WTC11 (cell line): ENCODE data around the gene ELANE. TPM values are rescaled to one million over a fixed set of nuclear protein-coding genes. Genes with fewer than 3 reads are reported as not detected.
A peak's percentile ranks its signal among the peaks of the same experiment; 100 is the strongest.
"Not testable (repeated sequence)": the region's sequence is repeated elsewhere in the genome, so short reads cannot be mapped to it uniquely, and the experiment has no call there.

ENCODE experiments used
- ATAC-seq: fragments of 200-7000 bp; cut with Tn5 transposase; 2 replicates; pipeline ENCODE4 v1.10.0; 2021; ENCODE audit warnings: mild to moderate bottlenecking, moderate library complexity
- CTCF ChIA-PET: fragments of 300-600 bp; sonication (Branson Sonifier 250); formaldehyde crosslinking; loops from one replicate; lab custom pipeline; 2021; ENCODE audit warnings: antibody characterized with exemption; lab: Charles Lee
- POLR2A ChIA-PET: fragments of 350-600 bp; sonication (Branson Sonifier 250); formaldehyde crosslinking; loops from one replicate; lab custom pipeline; 2021; ENCODE audit warnings: antibody characterized with exemption; lab: Charles Lee
- DNase-seq: peaks from one replicate; pipeline ENCODE4 v3.0.0; 2021; ENCODE audit warnings: low spot score
- H3K27ac Mint-ChIP-seq: 2 replicates; pipeline ENCODE4 v1.8.0; 2021; ENCODE audit warnings: mixed read lengths
- H3K27me3 Mint-ChIP-seq: 2 replicates; pipeline ENCODE4 v1.8.0; 2021; ENCODE audit warnings: low read depth, mild to moderate bottlenecking, moderate library complexity, mixed read lengths
- H3K36me3 Mint-ChIP-seq: 2 replicates; pipeline ENCODE4 v1.8.0; 2021; ENCODE audit warnings: mixed read lengths
- H3K4me1 Mint-ChIP-seq: 2 replicates; pipeline ENCODE4 v1.8.0; 2022; ENCODE audit warnings: mixed read lengths
- H3K4me3 Mint-ChIP-seq: 2 replicates; pipeline ENCODE4 v1.8.0; 2021; ENCODE audit warnings: mild to moderate bottlenecking, moderate library complexity, mixed read lengths
- H3K9me3 Mint-ChIP-seq: 2 replicates; pipeline ENCODE4 v1.8.0; 2021; ENCODE audit warnings: mixed read lengths
- AFF4 ChIP-seq: sonication (generic); formaldehyde crosslinking; IDR thresholded peaks from 2 replicates; pipeline ENCODE4 v1.8.1; 2023; ENCODE audit warnings: mild to moderate bottlenecking, missing genetic modification reagents, borderline replicate concordance
- ATF1 ChIP-seq: sonication (generic); formaldehyde crosslinking; IDR thresholded peaks from 2 replicates; pipeline ENCODE4 v1.8.1; 2023; ENCODE audit warnings: mild to moderate bottlenecking, moderate library complexity, missing genetic modification reagents
- ETV6 ChIP-seq: sonication (generic); formaldehyde crosslinking; IDR thresholded peaks from 2 replicates; pipeline ENCODE4 v1.8.1; 2022; ENCODE audit warnings: mild to moderate bottlenecking, missing genetic modification reagents
- NFATC4 ChIP-seq: fragments of 250-450 bp; sonication (Bioruptor Pico); IDR thresholded peaks from 2 replicates; pipeline ENCODE4 v1.9.0; 2021; ENCODE audit warnings: mild to moderate bottlenecking
- NFYB ChIP-seq: sonication (generic); formaldehyde crosslinking; conservative IDR thresholded peaks from 2 replicates; pipeline ENCODE4 v1.8.0; 2022; ENCODE audit warnings: low read depth, missing genetic modification reagents
- NR1H2 ChIP-seq: sonication (generic); formaldehyde crosslinking; IDR thresholded peaks from 2 replicates; pipeline ENCODE4 v1.9.0; 2021; ENCODE audit warnings: mild to moderate bottlenecking, moderate library complexity, missing genetic modification reagents
- PRRX2 ChIP-seq: fragments of 250-450 bp; sonication (Bioruptor Pico); IDR thresholded peaks from 2 replicates; pipeline ENCODE4 v1.8.0; 2021; ENCODE audit warnings: mild to moderate bottlenecking
- RELA ChIP-seq: sonication (generic); formaldehyde crosslinking; IDR thresholded peaks from 2 replicates; pipeline ENCODE4 v1.8.1; 2022; ENCODE audit warnings: missing genetic modification reagents, mild to moderate bottlenecking, borderline replicate concordance
- SMAD4 ChIP-seq: sonication (generic); formaldehyde crosslinking; IDR thresholded peaks from 2 replicates; pipeline ENCODE4 v1.8.0; 2022; ENCODE audit warnings: mild to moderate bottlenecking, missing genetic modification reagents
- SP1 ChIP-seq: sonication (generic); formaldehyde crosslinking; conservative IDR thresholded peaks from 2 replicates; pipeline ENCODE4 v1.8.1; 2022; ENCODE audit warnings: missing genetic modification reagents
- ZNF121 ChIP-seq: sonication (generic); formaldehyde crosslinking; IDR thresholded peaks from 2 replicates; pipeline ENCODE4 v1.8.0; 2023; ENCODE audit warnings: missing genetic modification reagents
- ZNF263 ChIP-seq: sonication (generic); formaldehyde crosslinking; IDR thresholded peaks from 2 replicates; pipeline ENCODE4 v1.8.1; 2022; ENCODE audit warnings: low read depth, mild to moderate bottlenecking, moderate library complexity, missing genetic modification reagents
- total RNA-seq: library from RNA; stranded (reverse); gene quantifications from 3 replicates; pipeline ENCODE4 v1.2.3, GENCODE V29; 2021
- TF ChIP-seq, protein P1 (sequence below): sonication (generic); formaldehyde crosslinking; IDR thresholded peaks from 2 replicates; pipeline ENCODE4 v1.8.1; 2023; ENCODE audit warnings: mild to moderate bottlenecking, missing genetic modification reagents, moderate library complexity
- TF ChIP-seq, protein P2 (sequence below): fragments of 250-450 bp; sonication (Bioruptor Pico); IDR thresholded peaks from 2 replicates; pipeline ENCODE4 v1.9.0; 2021; ENCODE audit warnings: moderate library complexity, mild to moderate bottlenecking, inconsistent platforms, borderline replicate concordance
- TF ChIP-seq, protein P3 (sequence below): sonication (generic); formaldehyde crosslinking; IDR thresholded peaks from 2 replicates; pipeline ENCODE4 v1.8.0; 2022; ENCODE audit warnings: mild to moderate bottlenecking, missing genetic modification reagents

The ELANE gene
- total RNA-seq, 1 experiment from 2014 or later, result not detected

- TF ChIP-seq, protein P1, sequence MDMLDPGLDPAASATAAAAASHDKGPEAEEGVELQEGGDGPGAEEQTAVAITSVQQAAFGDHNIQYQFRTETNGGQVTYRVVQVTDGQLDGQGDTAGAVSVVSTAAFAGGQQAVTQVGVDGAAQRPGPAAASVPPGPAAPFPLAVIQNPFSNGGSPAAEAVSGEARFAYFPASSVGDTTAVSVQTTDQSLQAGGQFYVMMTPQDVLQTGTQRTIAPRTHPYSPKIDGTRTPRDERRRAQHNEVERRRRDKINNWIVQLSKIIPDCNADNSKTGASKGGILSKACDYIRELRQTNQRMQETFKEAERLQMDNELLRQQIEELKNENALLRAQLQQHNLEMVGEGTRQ (CRISPR knock-in tag), result no peak
- TF ChIP-seq SMAD4 (CRISPR knock-in tag) (no peak), NFYB (CRISPR knock-in tag) (no peak)
Measured at GRCh38 chr19:840519-841206, 11.4 kb upstream of the ELANE start, which contains the start of gene PRTN3 (continued).

DNA sequence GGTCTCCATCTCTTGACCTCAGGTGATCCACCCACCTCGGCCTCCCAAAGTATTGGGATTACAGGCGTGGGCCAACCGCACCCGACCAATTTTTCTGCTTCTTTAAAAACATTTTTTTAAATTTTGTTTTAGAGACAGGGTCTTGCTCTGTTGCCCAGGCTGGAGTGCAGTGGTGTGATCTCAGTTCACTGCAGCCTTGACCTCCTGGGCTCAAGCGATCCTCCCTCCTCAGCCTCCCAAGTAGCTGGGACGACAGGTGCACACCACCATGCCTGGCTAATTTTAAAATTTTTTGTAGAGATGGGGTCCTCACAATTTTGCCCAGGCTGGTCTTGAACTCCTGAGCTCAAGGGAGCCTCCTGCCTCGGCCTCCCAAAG is 9.3 kb upstream of the ELANE start:
- H3K36me3 Mint-ChIP-seq, H3K27ac Mint-ChIP-seq, DNase-seq, H3K9me3 Mint-ChIP-seq, ATAC-seq, H3K4me1 Mint-ChIP-seq: not testable (repeated sequence)
- CTCF ChIA-PET, result interaction anchor here (0.7 to 1.1 kb wide), 3 partner anchors 14 to 260 kb away, joined by 3 to 6 read pairs (median 3); no protein-coding TSS in a partner anchor
- POLR2A ChIA-PET, result interaction anchor here (0.6 kb wide), 1 partner anchor 1701 kb away, joined by 3 read pairs; no protein-coding TSS in a partner anchor
- H3K27me3 Mint-ChIP-seq, result peaks cover 42% of the 10 kb centered on the region
- peak; percentile 50; the same call in 1 of the 2 replicates for TF ChIP-seq ZNF121 (CRISPR knock-in tag)
- peak overlapping the region; percentile 41; the same call in 1 of the 2 replicates for H3K4me3 Mint-ChIP-seq

DNA sequence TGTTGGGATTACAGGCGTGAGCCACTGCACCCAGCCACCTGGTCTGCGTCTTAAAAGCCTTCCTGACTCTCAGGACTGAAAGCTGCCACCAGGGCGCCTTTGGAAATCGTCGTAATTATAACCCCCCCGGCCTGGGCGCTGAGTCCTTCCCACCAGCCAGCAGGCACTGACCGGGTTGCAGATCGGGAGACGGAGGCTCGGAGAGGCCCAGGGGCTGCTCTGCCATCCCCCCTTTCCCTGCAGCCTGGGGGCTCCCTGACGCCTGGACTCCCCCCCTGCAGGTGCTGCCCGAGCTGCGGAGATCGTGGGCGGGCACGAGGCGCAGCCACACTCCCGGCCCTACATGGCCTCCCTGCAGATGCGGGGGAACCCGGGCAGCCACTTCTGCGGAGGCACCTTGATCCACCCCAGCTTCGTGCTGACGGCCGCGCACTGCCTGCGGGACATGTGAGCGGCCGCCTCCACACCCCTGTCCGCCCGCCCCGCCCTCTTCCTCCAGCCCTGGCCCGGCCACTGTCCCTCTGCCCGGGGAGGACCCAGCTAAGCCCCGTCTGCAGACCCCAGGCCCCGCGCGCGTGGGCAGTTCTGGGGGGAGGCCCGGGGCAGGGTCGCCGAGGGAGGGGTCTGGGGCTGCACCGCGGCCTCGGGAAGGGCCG is 8.8 kb upstream of the ELANE start:
- peaks cover 42% of the 10 kb centered on the region for H3K27me3 Mint-ChIP-seq
- peak; percentile 70 for ATAC-seq
- peaks cover 4% of the 10 kb centered on the region for H3K9me3 Mint-ChIP-seq
- peak; percentile 62 for DNase-seq
- H3K4me1 Mint-ChIP-seq, result no peaks in the 10 kb centered on the region
- ChIA-PET CTCF (interaction anchor here (0.7 to 1.1 kb wide), 3 partner anchors 14 to 261 kb away, joined by 3 to 6 read pairs (median 3); no protein-coding TSS in a partner anchor), POLR2A (interaction anchor here (0.6 kb wide), 1 partner anchor 1700 kb away, joined by 3 read pairs; no protein-coding TSS in a partner anchor)
- TF ChIP-seq, protein P2, sequence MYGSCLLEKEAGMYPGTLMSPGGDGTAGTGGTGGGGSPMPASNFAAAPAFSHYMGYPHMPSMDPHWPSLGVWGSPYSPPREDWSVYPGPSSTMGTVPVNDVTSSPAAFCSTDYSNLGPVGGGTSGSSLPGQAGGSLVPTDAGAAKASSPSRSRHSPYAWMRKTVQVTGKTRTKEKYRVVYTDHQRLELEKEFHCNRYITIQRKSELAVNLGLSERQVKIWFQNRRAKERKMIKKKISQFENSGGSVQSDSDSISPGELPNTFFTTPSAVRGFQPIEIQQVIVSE (CRISPR knock-in tag), result no peak
- TF ChIP-seq SP1 (CRISPR knock-in tag) (no peak), ATF1 (no peak), ZNF263 (CRISPR knock-in tag) (0 out of 2 replicates have a peak, but pooled peaks have one; percentile 17), ETV6 (CRISPR knock-in tag) (no peak), AFF4 (CRISPR knock-in tag) (no peak), NFATC4 (CRISPR knock-in tag) (no peak), PRRX2 (CRISPR knock-in tag) (no peak), RELA (CRISPR knock-in tag) (0 out of 2 replicates have a peak, but pooled peaks have one; percentile 40), NR1H2 (CRISPR knock-in tag) (0 out of 2 replicates have a peak, but pooled peaks have one; percentile 28)
- TF ChIP-seq, protein P3, sequence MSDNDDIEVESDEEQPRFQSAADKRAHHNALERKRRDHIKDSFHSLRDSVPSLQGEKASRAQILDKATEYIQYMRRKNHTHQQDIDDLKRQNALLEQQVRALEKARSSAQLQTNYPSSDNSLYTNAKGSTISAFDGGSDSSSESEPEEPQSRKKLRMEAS (CRISPR knock-in tag), result peak; percentile 65; the same call in 1 of the 2 replicates
- no peak overlapping the region for H3K27ac Mint-ChIP-seq
- H3K36me3 Mint-ChIP-seq, result no peaks in the 10 kb centered on the region
- peak overlapping the region; percentile 41; the same call in 1 of the 2 replicates for H3K4me3 Mint-ChIP-seq
